HL-60 (cell line): Measurements from ENCODE around the gene GIPC3.

ENCODE experiments used
- CTCF ChIP-seq: IDR thresholded peaks from one replicate; pipeline ENCODE4 v1.5.1; 2011; ENCODE audit warnings: low read length, control low read depth, inconsistent platforms; ENCODE audit not compliant: insufficient read depth
- GABPA ChIP-seq: IDR thresholded peaks from 2 replicates; pipeline ENCODE4 v1.6.1; 2012; ENCODE audit warnings: low read depth
- POLR2AphosphoS5 ChIP-seq: IDR thresholded peaks from 2 replicates; pipeline ENCODE4 v1.6.1; 2012; ENCODE audit warnings: low read depth

- TF ChIP-seq CTCF: no peak
- TF ChIP-seq POLR2AphosphoS5: no peak
- TF ChIP-seq GABPA: no peak
Measured at GRCh38 chr19:3603121-3603811, 18.0 kb downstream of the GIPC3 start.
